Right lobe of liver (tissue), 4 donors: ENCODE data around the gene GPC5.

Experiments used
- POLR2A ChIP-seq: fragments of 450-650 bp; IDR thresholded peaks from one replicate; pipeline ENCODE4 v1.6.1; 2017; ENCODE audit warnings: antibody characterized with exemption, mild to moderate bottlenecking
- TF ChIP-seq, protein P1 (sequence below), 4 donors: fragments of 200-600 bp in 3 of 4; fragments of 450-650 bp in 1 of 4; IDR thresholded peaks; one replicate each; pipeline versions ENCODE4 v1.5.1 to v1.8.0; 2016 to 2022; ENCODE audit warnings: antibody characterized with exemption in 4 of 4, mild to moderate bottlenecking in 2 of 4
- donor health status: DM: no; HTN: no; CAD: no.
- donor health status: DM: no; HTN: no; CAD: no.
- donor health status: DM: no; HTN: yes; CAD: no.

DNA sequence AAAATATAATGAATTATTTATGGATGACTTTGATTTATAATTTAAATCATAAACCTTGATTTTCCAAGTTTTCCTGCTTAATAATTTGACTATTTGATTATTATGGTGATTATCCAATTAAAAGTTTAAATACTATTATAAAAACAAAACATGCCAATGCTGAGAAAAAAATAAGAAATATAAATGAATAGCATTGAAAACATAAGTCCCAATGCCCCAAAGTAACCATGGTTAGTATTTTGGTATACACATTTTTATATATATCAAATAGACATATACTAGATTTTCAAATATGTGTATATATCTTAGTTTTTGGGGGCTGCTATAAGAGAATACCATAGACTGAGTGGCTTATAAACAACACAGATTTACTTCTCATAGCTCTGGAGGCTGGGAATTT lies 108.3 kb downstream of the GPC5 start:
- TF ChIP-seq, protein P1, sequence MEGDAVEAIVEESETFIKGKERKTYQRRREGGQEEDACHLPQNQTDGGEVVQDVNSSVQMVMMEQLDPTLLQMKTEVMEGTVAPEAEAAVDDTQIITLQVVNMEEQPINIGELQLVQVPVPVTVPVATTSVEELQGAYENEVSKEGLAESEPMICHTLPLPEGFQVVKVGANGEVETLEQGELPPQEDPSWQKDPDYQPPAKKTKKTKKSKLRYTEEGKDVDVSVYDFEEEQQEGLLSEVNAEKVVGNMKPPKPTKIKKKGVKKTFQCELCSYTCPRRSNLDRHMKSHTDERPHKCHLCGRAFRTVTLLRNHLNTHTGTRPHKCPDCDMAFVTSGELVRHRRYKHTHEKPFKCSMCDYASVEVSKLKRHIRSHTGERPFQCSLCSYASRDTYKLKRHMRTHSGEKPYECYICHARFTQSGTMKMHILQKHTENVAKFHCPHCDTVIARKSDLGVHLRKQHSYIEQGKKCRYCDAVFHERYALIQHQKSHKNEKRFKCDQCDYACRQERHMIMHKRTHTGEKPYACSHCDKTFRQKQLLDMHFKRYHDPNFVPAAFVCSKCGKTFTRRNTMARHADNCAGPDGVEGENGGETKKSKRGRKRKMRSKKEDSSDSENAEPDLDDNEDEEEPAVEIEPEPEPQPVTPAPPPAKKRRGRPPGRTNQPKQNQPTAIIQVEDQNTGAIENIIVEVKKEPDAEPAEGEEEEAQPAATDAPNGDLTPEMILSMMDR (IDR thresholded peaks at IDR 0.05) = no peak
- TF ChIP-seq POLR2A = no peak
